Measurements from ENCODE around the gene THUMPD1. TPM values are rescaled to one million over a fixed set of nuclear protein-coding genes. Genes with fewer than 3 reads are reported as not detected.
"Not testable (repeated sequence)": the region's sequence is repeated elsewhere in the genome, so short reads cannot be mapped to it uniquely, and the experiment has no call there.

Gene THUMPD1
- total RNA-seq, 1 donor from 2014 or later = 105 TPM

DNA sequence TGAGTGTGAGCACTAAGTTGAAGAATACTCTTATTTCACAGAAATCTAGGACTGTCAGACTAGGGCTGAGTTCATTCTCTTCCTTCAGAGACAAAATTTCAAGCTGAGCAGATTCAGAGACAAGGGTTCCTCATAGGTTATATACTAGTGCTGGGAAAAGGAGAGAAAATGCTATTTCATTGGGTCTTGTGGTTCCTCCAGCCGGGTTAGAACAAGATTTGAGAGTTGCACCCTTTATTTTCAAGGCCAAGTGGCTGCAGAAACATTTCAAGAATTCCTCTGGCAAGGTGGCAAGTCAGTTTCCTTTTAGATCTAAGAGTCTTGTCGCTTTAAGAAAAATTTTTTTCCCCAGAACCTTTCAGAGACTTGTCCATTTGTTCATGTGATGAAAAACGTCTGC is 6.8 kb downstream of the THUMPD1 start:
- FAIRE-seq (no peak), DNase-seq (ENCODE audit: low read depth) (no peak)
- no peak overlapping the region for H3K4me3 ChIP-seq (ENCODE audit: low read depth, low read length)
- TF ChIP-seq, protein P1, sequence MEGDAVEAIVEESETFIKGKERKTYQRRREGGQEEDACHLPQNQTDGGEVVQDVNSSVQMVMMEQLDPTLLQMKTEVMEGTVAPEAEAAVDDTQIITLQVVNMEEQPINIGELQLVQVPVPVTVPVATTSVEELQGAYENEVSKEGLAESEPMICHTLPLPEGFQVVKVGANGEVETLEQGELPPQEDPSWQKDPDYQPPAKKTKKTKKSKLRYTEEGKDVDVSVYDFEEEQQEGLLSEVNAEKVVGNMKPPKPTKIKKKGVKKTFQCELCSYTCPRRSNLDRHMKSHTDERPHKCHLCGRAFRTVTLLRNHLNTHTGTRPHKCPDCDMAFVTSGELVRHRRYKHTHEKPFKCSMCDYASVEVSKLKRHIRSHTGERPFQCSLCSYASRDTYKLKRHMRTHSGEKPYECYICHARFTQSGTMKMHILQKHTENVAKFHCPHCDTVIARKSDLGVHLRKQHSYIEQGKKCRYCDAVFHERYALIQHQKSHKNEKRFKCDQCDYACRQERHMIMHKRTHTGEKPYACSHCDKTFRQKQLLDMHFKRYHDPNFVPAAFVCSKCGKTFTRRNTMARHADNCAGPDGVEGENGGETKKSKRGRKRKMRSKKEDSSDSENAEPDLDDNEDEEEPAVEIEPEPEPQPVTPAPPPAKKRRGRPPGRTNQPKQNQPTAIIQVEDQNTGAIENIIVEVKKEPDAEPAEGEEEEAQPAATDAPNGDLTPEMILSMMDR (IDR thresholded peaks at IDR 0.05; ENCODE audit: insufficient read depth, low read length, severe bottlenecking) = no peak
- H3K36me3 ChIP-seq (ENCODE audit: control insufficient read depth, insufficient read depth, low read length) = peaks cover 11% of the 10 kb centered on the region
- no peaks in the 10 kb centered on the region for H3K27me3 ChIP-seq (ENCODE audit: control insufficient read depth, insufficient read depth, low read length)

GRCh38 chr16:20734056-20734455 is 7.6 kb downstream of the THUMPD1 start:
- DNase-seq (ENCODE audit: low read depth) (no peak), FAIRE-seq (no peak)
- Histone ChIP-seq H3K27me3 (ENCODE audit: control insufficient read depth, insufficient read depth, low read length) (no peaks in the 10 kb centered on the region), H3K36me3 (ENCODE audit: control insufficient read depth, insufficient read depth, low read length) (peaks cover 11% of the 10 kb centered on the region), H3K4me3 (ENCODE audit: low read depth, low read length) (no peak overlapping the region)
- TF ChIP-seq, protein P1 (IDR thresholded peaks at IDR 0.05; ENCODE audit: insufficient read depth, low read length, severe bottlenecking) = no peak

DNA sequence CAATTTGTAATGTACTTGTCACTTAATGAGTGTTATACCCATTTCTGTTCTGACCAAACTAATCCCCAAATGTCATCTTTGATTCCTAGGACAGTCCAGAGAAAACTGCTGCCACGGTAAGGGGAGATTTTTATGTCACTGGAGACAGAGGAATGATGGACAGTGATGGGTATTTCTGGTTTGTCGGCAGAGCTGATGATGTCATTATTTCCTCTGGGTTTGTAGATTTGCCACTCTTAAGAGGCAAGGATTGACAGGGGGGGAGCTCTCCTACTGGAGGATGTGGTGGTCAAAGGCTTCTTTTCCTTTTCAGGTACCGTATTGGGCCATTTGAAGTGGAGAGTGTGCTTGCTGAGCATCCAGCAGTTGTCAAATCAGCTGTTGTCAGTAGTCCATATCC is 12.5 kb downstream of the THUMPD1 start:
- FAIRE-seq (peak; percentile 47), DNase-seq (ENCODE audit: low read depth) (no peak)
- no peak overlapping the region for H3K4me3 ChIP-seq (ENCODE audit: low read depth, low read length)
- H3K36me3 ChIP-seq (ENCODE audit: control insufficient read depth, insufficient read depth, low read length) = no peaks in the 10 kb centered on the region
- H3K27me3 ChIP-seq (ENCODE audit: control insufficient read depth, insufficient read depth, low read length) = no peaks in the 10 kb centered on the region
- TF ChIP-seq, protein P1 (IDR thresholded peaks at IDR 0.05; ENCODE audit: insufficient read depth, low read length, severe bottlenecking) = no peak

DNA sequence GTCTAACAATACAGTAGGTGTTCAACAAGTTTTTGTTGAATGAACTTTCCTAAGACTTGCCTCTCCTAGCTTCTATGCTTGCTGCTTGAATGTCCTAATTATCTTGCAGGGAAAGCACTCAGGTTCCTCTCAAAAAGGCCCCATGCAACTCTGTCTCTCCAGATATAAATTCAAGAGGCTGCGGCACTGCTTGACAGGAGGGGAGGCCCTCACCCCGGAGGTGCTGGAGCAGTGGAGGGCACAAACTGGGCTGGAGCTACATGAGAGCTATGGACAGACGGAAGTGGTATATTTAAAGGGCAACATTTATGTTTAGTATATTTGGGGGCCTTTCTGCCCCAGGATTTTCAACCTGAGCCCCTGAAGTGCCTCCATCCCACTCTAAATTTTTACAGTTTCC is 14.4 kb downstream of the THUMPD1 start:
- no peak for DNase-seq (ENCODE audit: low read depth)
- FAIRE-seq = no peak
- H3K27me3 ChIP-seq (ENCODE audit: control insufficient read depth, insufficient read depth, low read length) = no peaks in the 10 kb centered on the region
- no peak overlapping the region for H3K4me3 ChIP-seq (ENCODE audit: low read depth, low read length)
- TF ChIP-seq, protein P1 (IDR thresholded peaks at IDR 0.05; ENCODE audit: insufficient read depth, low read length, severe bottlenecking) = no peak
- H3K36me3 ChIP-seq (ENCODE audit: control insufficient read depth, insufficient read depth, low read length) = no peaks in the 10 kb centered on the region

DNA sequence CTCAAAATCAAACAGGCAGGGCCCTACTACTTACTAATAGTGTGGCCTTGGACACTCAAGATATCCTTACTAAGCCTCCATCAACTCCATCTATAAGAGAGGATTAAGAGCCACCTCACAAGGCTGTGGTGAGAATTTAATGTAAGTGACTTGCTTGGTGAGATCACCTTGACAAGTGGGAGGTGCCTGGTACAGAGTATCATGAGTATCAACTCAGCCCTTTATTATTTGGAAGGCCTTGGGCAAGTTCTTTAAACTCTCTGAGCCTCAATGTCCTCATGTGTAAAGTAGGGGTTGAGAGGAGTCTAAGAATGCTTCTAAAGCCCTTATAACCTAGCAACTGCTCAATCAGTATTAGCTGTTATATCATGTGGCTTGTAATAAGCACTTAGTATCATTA is 15.0 kb downstream of the THUMPD1 start:
- no peak for FAIRE-seq
- TF ChIP-seq, protein P1 (IDR thresholded peaks at IDR 0.05; ENCODE audit: insufficient read depth, low read length, severe bottlenecking) = no peak
- no peaks in the 10 kb centered on the region for H3K36me3 ChIP-seq (ENCODE audit: control insufficient read depth, insufficient read depth, low read length)
- no peaks in the 10 kb centered on the region for H3K27me3 ChIP-seq (ENCODE audit: control insufficient read depth, insufficient read depth, low read length)
- no peak overlapping the region for H3K4me3 ChIP-seq (ENCODE audit: low read depth, low read length)
- no peak for DNase-seq (ENCODE audit: low read depth)

DNA sequence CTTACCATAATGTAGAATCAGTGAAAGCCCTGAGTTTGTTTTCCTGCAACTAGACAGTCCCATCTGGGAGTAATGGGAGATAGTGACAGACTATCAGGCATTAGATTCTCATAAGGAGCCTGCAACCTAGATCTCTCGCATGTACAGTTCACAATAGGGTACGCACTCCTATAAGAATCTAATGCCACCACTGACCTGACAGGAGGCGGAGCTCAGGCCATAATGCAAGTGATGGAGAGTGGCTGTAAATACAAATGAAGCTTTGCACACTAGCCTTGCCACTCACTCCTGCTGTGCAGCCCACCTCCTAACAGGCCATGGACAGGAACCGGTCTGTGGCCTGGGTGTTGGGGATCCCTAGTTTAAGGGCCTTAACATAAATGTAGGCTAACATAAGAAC is 21.4 kb downstream of the THUMPD1 start:
- no peak for FAIRE-seq
- Histone ChIP-seq H3K4me3 (ENCODE audit: low read depth, low read length) (no peak overlapping the region), H3K27me3 (ENCODE audit: control insufficient read depth, insufficient read depth, low read length) (no peaks in the 10 kb centered on the region), H3K36me3 (ENCODE audit: control insufficient read depth, insufficient read depth, low read length) (no peaks in the 10 kb centered on the region)
- TF ChIP-seq, protein P1 (IDR thresholded peaks at IDR 0.05; ENCODE audit: insufficient read depth, low read length, severe bottlenecking) = no peak
- DNase-seq (ENCODE audit: low read depth) = no peak

GRCh38 chr16:20717718-20718117 is 23.9 kb downstream of the THUMPD1 start:
- H3K27me3 ChIP-seq (ENCODE audit: control insufficient read depth, insufficient read depth, low read length); DNase-seq (ENCODE audit: low read depth); H3K4me3 ChIP-seq (ENCODE audit: low read depth, low read length); H3K36me3 ChIP-seq (ENCODE audit: control insufficient read depth, insufficient read depth, low read length); FAIRE-seq: not testable (repeated sequence)
